CD4-positive, CD25-positive, alpha-beta regulatory T cell (primary cell): Measurements from ENCODE around the gene ATP8B1. TPM values are rescaled to one million over a fixed set of nuclear protein-coding genes. Genes with fewer than 3 reads are reported as not detected.

ENCODE experiments used
- ATAC-seq, 2 donors: fragments of 150-1000 bp; cut with Tn5 transposase; one replicate each; pipeline ENCODE4 v1.10.0; 2021; ENCODE audit warnings: low read depth in 2 of 2, moderate number of reproducible peaks in 2 of 2, moderate library complexity in 1 of 2
- DNase-seq, 3 donors: peaks; one replicate each; pipeline versions ENCODE4 v3.0.0 to v3.0.0-alpha.2; 2012 to 2022; ENCODE audit warnings: mixed read lengths in 1 of 3
- H3K27ac ChIP-seq: one replicate; pipeline ENCODE4 v1.7.0; 2013; ENCODE audit warnings: mild to moderate bottlenecking, low read length; ENCODE audit not compliant: insufficient read depth, poor library complexity, severe bottlenecking
- H3K27me3 ChIP-seq: one replicate; pipeline ENCODE4 v1.7.0; 2013; ENCODE audit warnings: low read length; ENCODE audit not compliant: control insufficient read depth, insufficient read depth
- H3K36me3 ChIP-seq: one replicate; pipeline ENCODE4 v1.7.0; 2013; ENCODE audit warnings: mild to moderate bottlenecking, low read length, moderate library complexity; ENCODE audit not compliant: control insufficient read depth, insufficient read depth
- H3K4me1 ChIP-seq: 2 replicates; pipeline ENCODE4 v1.7.0; 2013; ENCODE audit warnings: mild to moderate bottlenecking, low read length; ENCODE audit not compliant: insufficient read depth, control insufficient read depth, poor library complexity, severe bottlenecking
- H3K4me3 ChIP-seq: one replicate; pipeline ENCODE4 v1.7.0; 2013; ENCODE audit warnings: low read depth, mild to moderate bottlenecking, low read length, moderate library complexity
- H3K9me3 ChIP-seq, 2 experiments: 1 replicate in 1 of 2; 2 replicates in 1 of 2; pipeline ENCODE4 v1.7.0; 2013; ENCODE audit warnings: low read length in 2 of 2, mild to moderate bottlenecking in 1 of 2, moderate library complexity in 1 of 2; ENCODE audit not compliant: control insufficient read depth in 2 of 2
- H3K27ac Mint-ChIP-seq, 3 donors: one replicate each; pipeline ENCODE4 v1.8.0; 2020 to 2022; ENCODE audit warnings: mild to moderate bottlenecking in 3 of 3, mixed read lengths in 3 of 3, moderate library complexity in 2 of 3
- H3K27me3 Mint-ChIP-seq: one replicate; pipeline ENCODE4 v1.8.0; 2022; ENCODE audit warnings: mild to moderate bottlenecking, mixed read lengths
- H3K36me3 Mint-ChIP-seq: one replicate; pipeline ENCODE4 v1.8.0; 2020; ENCODE audit warnings: mixed read lengths
- H3K4me1 Mint-ChIP-seq, 4 donors: one replicate each; pipeline ENCODE4 v1.8.0; 2020 to 2022; ENCODE audit warnings: mixed read lengths in 4 of 4, mild to moderate bottlenecking in 1 of 4
- H3K4me3 Mint-ChIP-seq, 4 donors: one replicate each; pipeline ENCODE4 v1.8.0; 2020 to 2022; ENCODE audit warnings: mild to moderate bottlenecking in 4 of 4, mixed read lengths in 4 of 4, moderate library complexity in 3 of 4
- H3K9me3 Mint-ChIP-seq, 7 donors: one replicate each; pipeline ENCODE4 v1.8.0; 2020 to 2022; ENCODE audit warnings: mixed read lengths in 7 of 7, mild to moderate bottlenecking in 3 of 7, moderate library complexity in 2 of 7
- polyA plus RNA-seq, 4 donors: library from polyadenylated mRNA; unstranded; fragments of 300-500 nt; fragmentation: Illumina TruSeq; gene quantifications; one replicate each; pipeline ENCODE4 v1.2.3, GENCODE V29; 2021
- total RNA-seq: library from RNA; stranded (reverse); gene quantifications from one replicate; pipeline ENCODE4 v1.2.3, GENCODE V29; 2022

ATP8B1 gene
- total and polyA plus RNA-seq, 5 donors from 2014 or later, result 0.20 TPM; not detected in 4

- H3K27ac Mint-ChIP-seq, result no peak overlapping the region
- no peaks in the 10 kb centered on the region for H3K27me3 Mint-ChIP-seq
- no peak overlapping the region for H3K27ac ChIP-seq
- no peaks in the 10 kb centered on the region for H3K27me3 ChIP-seq
- H3K36me3 Mint-ChIP-seq, result peaks cover 8% of the 10 kb centered on the region
- H3K36me3 ChIP-seq, result no peaks in the 10 kb centered on the region
- ATAC-seq (no peak), DNase-seq (no peak)
- H3K9me3 Mint-ChIP-seq, result peaks cover 0 to 27% (median 5%) of the 10 kb centered on the region in 7 donors
- H3K4me1 ChIP-seq, result no peaks in the 10 kb centered on the region
- H3K4me3 ChIP-seq, result no peak overlapping the region
- H3K4me1 Mint-ChIP-seq, result peaks cover 0 to 4% (median 0%) of the 10 kb centered on the region in 4 donors
- no peak overlapping the region for H3K4me3 Mint-ChIP-seq
- H3K9me3 ChIP-seq, result peaks cover 4 to 8% of the 10 kb centered on the region in 2 experiments
Measured at GRCh38 chr18:57708288-57708687, 94.8 kb downstream of the ATP8B1 start.

- Mint-ChIP-seq H3K4me1 (peaks cover 0 to 4% (median 0%) of the 10 kb centered on the region in 4 donors), H3K27ac (no peak overlapping the region), H3K27me3 (no peaks in the 10 kb centered on the region), H3K36me3 (peaks cover 8% of the 10 kb centered on the region), H3K9me3 (peaks cover 0 to 27% (median 5%) of the 10 kb centered on the region in 7 donors), H3K4me3 (peak overlapping the region in 1 of 4 donors; percentile 7)
- H3K36me3 ChIP-seq, result no peaks in the 10 kb centered on the region
- no peak overlapping the region for H3K4me3 ChIP-seq
- H3K9me3 ChIP-seq, result peaks cover 4 to 8% of the 10 kb centered on the region in 2 experiments
- no peak overlapping the region for H3K27ac ChIP-seq
- ATAC-seq (no peak), DNase-seq (no peak)
- no peaks in the 10 kb centered on the region for H3K27me3 ChIP-seq
- H3K4me1 ChIP-seq, result no peaks in the 10 kb centered on the region
Measured at GRCh38 chr18:57705832-57706595, 97.1 kb downstream of the ATP8B1 start.

GRCh38 chr18:57705011-57705410 is 98.1 kb downstream of the ATP8B1 start:
- ATAC-seq (no peak), DNase-seq (no peak)
- peaks cover 0 to 4% (median 0%) of the 10 kb centered on the region in 4 donors for H3K4me1 Mint-ChIP-seq
- peaks cover 4 to 8% of the 10 kb centered on the region in 2 experiments for H3K9me3 ChIP-seq
- H3K27me3 ChIP-seq, result no peaks in the 10 kb centered on the region
- H3K9me3 Mint-ChIP-seq, result peaks cover 0 to 21% (median 5%) of the 10 kb centered on the region in 7 donors
- peaks cover 8% of the 10 kb centered on the region for H3K36me3 Mint-ChIP-seq
- no peaks in the 10 kb centered on the region for H3K27me3 Mint-ChIP-seq
- no peaks in the 10 kb centered on the region for H3K4me1 ChIP-seq
- no peaks in the 10 kb centered on the region for H3K36me3 ChIP-seq
- H3K4me3 ChIP-seq, result no peak overlapping the region
- H3K27ac Mint-ChIP-seq, result no peak overlapping the region
- no peak overlapping the region for H3K27ac ChIP-seq
- H3K4me3 Mint-ChIP-seq, result no peak overlapping the region

GRCh38 chr18:57698571-57699276 is 104.4 kb downstream of the ATP8B1 start:
- Histone ChIP-seq H3K4me1 (no peaks in the 10 kb centered on the region), H3K9me3 (no peaks in the 10 kb centered on the region), H3K36me3 (no peaks in the 10 kb centered on the region), H3K27ac (no peak overlapping the region), H3K27me3 (no peaks in the 10 kb centered on the region), H3K4me3 (no peak overlapping the region)
- Mint-ChIP-seq H3K36me3 (peaks cover 3% of the 10 kb centered on the region), H3K27ac (no peak overlapping the region), H3K9me3 (peaks cover 0 to 3% (median 0%) of the 10 kb centered on the region in 7 donors), H3K4me3 (no peak overlapping the region), H3K4me1 (peaks cover 0 to 6% (median 3%) of the 10 kb centered on the region in 4 donors), H3K27me3 (no peaks in the 10 kb centered on the region)
- ATAC-seq (no peak), DNase-seq (no peak)

- DNase-seq, result no peak
- H3K27ac Mint-ChIP-seq, result no peak overlapping the region
Measured at GRCh38 chr18:57697426-57697825, 105.7 kb downstream of the ATP8B1 start.

GRCh38 chr18:57696271-57696670 is 106.8 kb downstream of the ATP8B1 start:
- Histone ChIP-seq H3K27me3 (no peaks in the 10 kb centered on the region), H3K9me3 (no peaks in the 10 kb centered on the region), H3K27ac (no peak overlapping the region), H3K36me3 (no peaks in the 10 kb centered on the region), H3K4me3 (no peak overlapping the region), H3K4me1 (no peaks in the 10 kb centered on the region)
- DNase-seq (no peak), ATAC-seq (no peak)
- peaks cover 0 to 7% (median 3%) of the 10 kb centered on the region in 4 donors for H3K4me1 Mint-ChIP-seq
- H3K4me3 Mint-ChIP-seq, result no peak overlapping the region
- no peak overlapping the region for H3K27ac Mint-ChIP-seq
- H3K36me3 Mint-ChIP-seq, result peaks cover 3% of the 10 kb centered on the region
- H3K27me3 Mint-ChIP-seq, result no peaks in the 10 kb centered on the region
- H3K9me3 Mint-ChIP-seq, result peaks cover 0 to 2% (median 0%) of the 10 kb centered on the region in 7 donors

More at GRCh38 chr18:57697426-57697825, 105.7 kb downstream of the ATP8B1 start:
- no peak for ATAC-seq
- peaks cover 3% of the 10 kb centered on the region for H3K36me3 Mint-ChIP-seq
- H3K4me1 Mint-ChIP-seq, result peaks cover 0 to 7% (median 3%) of the 10 kb centered on the region in 4 donors
- Histone ChIP-seq H3K4me3 (no peak overlapping the region), H3K4me1 (no peaks in the 10 kb centered on the region), H3K27me3 (no peaks in the 10 kb centered on the region), H3K9me3 (no peaks in the 10 kb centered on the region), H3K36me3 (no peaks in the 10 kb centered on the region), H3K27ac (no peak overlapping the region)
- no peak overlapping the region for H3K4me3 Mint-ChIP-seq
- no peaks in the 10 kb centered on the region for H3K27me3 Mint-ChIP-seq
- H3K9me3 Mint-ChIP-seq, result peaks cover 0 to 3% (median 0%) of the 10 kb centered on the region in 7 donors

GRCh38 chr18:57691363-57691762 is 111.8 kb downstream of the ATP8B1 start:
- peaks cover 0 to 5% (median 3%) of the 10 kb centered on the region in 7 donors for H3K9me3 Mint-ChIP-seq

More at GRCh38 chr18:57691363-57691762, 111.8 kb downstream of the ATP8B1 start:
- H3K27me3 ChIP-seq, result no peaks in the 10 kb centered on the region
- peaks cover 4 to 22% (median 9%) of the 10 kb centered on the region in 4 donors for H3K4me1 Mint-ChIP-seq
- ATAC-seq, result no peak
- H3K36me3 Mint-ChIP-seq, result peaks cover 12% of the 10 kb centered on the region
- H3K9me3 ChIP-seq, result no peaks in the 10 kb centered on the region
- H3K27ac Mint-ChIP-seq, result no peak overlapping the region
- H3K36me3 ChIP-seq, result no peaks in the 10 kb centered on the region
- no peaks in the 10 kb centered on the region for H3K27me3 Mint-ChIP-seq
- no peaks in the 10 kb centered on the region for H3K4me1 ChIP-seq
- DNase-seq, result no peak
- H3K4me3 Mint-ChIP-seq, result no peak overlapping the region
- no peak overlapping the region for H3K4me3 ChIP-seq
- no peak overlapping the region for H3K27ac ChIP-seq
